HL-60/S4 treated with phorbol 12-myristate 13-acetate at 8.2 ng/mL for 4 days and 3 days (cell line): ENCODE results near the gene CCDC57.

Experiments used
- in situ Hi-C: fragments of 300-500 bp; cut with MboI; formaldehyde crosslinking; loops from 2 replicates; pipeline ENCODE4 v1.15.0; 2022; ENCODE audit warnings: low sequenced_read_pairs

CCDC57 gene

DNA sequence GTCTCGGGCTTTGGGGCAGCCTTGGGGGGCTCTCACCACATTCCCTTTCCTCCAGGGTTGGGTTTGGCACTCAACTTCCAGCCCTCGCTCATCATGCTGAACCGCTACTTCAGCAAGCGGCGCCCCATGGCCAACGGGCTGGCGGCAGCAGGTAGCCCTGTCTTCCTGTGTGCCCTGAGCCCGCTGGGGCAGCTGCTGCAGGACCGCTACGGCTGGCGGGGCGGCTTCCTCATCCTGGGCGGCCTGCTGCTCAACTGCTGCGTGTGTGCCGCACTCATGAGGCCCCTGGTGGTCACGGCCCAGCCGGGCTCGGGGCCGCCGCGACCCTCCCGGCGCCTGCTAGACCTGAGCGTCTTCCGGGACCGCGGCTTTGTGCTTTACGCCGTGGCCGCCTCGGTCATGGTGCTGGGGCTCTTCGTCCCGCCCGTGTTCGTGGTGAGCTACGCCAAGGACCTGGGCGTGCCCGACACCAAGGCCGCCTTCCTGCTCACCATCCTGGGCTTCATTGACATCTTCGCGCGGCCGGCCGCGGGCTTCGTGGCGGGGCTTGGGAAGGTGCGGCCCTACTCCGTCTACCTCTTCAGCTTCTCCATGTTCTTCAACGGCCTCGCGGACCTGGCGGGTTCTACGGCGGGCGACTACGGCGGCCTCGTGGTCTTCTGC is 24.6 kb upstream of the CCDC57 start:
- in situ Hi-C loops: no loop called here

DNA sequence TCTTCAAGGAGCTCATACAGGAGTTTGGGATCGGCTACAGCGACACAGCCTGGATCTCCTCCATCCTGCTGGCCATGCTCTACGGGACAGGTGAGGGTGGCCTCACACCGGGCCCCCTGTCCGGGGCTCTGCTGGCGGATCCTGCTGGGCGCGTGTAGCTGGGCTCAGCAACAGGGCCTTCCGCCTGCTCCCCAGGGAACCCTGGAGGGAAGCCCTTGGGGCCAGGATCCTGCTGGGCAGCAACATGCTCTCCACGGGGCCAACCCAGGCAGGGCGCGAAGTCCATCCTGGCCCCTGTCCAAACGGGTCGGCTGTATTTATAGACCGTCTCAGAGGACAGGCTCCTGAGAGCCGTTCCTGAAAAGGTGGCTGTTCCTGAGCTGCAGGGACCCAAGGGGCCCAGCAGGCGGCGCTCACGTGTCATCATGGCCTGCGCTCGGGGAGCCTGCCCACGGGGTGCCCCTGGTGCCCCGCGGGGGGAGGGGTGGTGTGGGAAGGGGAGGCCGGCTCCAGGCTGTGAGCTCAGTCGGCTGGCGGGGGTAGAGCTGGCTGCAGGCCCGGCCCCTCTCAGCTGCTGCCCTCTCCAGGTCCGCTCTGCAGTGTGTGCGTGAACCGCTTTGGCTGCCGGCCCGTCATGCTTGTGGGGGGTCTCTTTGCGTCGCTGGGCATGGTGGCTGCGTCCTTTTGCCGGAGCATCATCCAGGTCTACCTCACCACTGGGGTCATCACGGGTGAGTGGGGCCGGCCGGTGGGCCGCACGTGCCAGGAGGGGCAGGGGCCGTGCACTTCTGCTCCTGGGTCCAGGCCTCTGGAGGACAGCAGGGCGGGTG is 23.7 kb upstream of the CCDC57 start:
- in situ Hi-C loops: no loop called here

DNA sequence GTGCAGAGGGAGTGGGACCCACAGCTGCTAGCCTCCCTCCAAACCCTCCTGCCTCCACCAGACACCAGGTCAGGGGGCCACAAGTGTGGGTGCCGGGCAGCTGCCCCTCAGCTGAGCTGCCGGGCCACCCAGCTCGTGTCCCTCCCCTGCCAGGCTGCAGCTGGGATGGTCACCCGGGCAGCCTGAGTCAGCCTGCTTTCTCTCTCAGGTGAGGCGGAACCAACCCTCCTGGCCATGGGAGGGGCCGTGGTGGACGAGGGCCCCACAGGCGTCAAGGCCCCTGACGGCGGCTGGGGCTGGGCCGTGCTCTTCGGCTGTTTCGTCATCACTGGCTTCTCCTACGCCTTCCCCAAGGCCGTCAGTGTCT is 23.1 kb upstream of the CCDC57 start:
- in situ Hi-C loops: no loop called here

DNA sequence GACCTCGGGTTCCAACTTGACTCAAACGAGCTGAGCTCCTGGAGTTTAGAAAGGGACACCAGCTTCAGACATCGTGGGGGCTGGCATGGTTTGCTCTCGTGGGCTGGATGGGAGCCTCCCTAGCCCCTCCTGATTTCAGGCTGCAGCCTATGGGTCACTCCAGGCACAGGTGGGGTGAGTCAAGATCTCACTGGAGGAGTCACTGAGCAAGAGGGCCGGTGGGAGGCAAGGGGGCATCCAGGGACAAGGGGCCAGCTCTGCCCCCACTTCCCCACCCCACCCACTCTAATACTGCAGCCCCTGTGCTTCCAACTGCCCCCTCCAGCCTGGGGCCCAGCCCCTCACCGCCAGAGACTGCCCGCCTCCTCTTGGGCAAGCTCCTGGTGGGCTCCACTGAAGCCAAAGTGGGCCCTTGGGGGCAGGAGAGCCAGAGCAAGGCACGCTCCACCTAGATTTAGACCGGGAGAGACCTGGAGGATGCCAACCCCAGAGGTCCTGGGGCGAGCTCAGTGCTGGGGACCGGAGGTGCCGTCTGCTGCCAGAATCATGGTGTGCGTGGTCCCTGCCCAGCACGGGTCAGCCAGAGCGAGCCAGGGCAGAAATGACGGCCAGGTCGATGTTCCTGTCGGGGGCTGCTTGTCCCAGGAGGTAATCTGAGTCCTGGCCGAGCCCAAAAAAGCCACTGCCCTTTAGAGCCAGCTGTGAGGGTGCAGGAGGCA is 22.6 kb upstream of the CCDC57 start:
- in situ Hi-C loops: no loop called here

DNA sequence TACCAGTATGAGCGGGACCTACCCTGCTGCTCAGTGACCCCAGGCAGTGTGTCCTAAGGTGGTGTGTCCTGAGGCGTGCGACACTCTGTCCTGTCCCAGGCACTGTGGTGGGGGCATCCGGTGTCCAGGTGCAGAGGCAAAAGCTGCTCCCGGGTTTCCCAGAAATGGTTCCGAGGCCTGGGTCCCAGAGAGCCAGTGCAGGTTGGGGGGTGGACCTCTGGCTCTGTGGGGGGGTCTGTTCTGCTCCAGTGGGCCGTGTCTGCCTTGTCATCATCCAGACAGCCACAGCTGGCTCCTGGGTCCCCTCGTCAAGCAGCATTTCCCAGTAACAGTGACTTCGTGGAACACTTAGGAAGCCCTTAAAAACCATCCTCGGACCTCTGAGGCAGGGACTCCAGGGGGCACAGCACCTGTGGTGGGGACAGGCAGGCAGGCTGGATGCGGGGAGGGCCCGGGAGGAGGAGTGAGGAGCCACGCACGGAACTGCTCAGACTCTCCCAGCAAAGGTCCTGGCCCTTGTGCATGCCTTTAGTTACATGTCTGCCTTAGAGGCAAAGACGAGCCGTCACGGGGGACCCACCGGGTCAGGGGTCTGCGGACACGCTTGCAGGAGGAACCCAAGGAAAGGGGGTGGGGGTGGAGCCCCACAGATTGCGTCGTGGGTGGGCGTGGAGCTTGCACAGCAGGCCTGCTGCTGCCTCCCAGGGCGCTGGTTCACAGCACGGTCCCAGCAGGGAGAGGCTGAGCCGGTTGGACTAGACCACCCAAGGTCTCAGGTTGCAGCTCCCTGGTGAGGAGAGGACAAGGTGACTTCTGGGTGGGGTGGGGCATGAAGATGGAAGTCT is 21.8 kb upstream of the CCDC57 start:
- in situ Hi-C loops: no loop called here

DNA sequence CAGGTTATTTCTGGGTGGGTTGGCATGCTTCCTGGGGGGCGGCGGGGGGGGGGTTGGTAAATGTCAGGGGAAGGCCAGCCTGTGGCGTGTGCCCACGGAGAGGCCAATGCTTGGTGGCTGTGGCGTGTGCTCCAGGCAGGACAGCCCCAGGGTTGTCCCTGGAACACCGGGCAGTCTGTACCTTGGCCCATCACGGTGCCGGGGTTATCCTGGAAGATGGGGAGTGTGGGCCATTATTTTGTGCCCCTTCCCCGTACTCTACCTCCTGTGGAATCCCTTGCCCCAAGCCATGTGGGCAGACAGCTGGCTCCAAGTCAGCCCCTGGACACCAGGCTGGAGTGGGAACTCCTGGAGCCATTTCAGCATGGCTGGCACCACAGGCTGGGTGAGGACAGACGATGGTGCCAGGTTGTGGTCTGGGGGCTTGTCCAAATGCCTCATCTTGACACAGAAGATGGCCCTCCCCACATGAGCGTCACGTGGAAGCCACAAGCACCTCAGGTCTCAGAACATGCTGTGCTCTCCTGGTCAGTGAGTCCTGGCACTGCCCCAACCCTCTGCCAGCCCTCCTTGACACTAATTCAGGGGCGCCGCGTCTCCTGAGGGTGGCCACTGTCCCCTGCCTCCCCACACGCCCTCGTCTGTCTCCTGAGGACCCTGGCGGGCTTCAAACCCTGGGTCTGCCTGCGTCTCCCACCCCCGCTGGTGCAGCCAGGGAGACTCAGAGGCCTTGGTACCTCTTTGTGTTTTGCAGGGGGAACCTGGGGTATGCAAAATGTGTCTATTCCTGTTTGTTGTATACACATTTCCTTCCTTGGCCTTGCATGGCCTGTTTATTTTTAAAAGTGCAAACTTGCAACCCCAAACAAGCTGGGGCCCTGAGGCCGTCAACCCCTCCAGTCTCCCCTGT is 20.5 kb upstream of the CCDC57 start:
- in situ Hi-C loops: no loop called here

DNA sequence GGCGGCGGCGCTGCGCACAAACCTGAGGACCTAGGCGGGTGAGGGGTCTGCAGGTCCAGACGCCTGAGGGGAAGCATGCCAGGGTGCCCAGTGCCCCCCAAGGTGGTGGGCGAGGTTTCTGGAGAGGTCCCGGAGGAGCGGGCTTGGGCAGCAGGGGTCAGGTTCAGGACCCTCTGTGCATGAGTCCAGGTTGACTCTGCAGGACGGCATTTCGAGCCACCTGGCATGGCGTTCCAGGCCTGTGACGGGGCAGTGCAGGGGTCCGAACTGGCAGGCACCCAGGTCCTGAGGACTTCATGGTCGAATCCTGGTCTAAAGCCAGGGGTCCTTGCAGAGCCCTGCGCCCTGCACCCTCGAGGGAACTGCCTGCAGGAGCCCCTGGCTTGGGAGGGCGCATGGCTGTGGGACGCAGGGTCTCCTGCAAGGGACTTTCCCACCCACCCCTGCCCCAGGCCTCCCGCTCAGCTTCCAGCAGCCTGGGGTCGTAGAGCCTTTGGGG is 19.7 kb upstream of the CCDC57 start:
- in situ Hi-C loops: no loop called here

DNA sequence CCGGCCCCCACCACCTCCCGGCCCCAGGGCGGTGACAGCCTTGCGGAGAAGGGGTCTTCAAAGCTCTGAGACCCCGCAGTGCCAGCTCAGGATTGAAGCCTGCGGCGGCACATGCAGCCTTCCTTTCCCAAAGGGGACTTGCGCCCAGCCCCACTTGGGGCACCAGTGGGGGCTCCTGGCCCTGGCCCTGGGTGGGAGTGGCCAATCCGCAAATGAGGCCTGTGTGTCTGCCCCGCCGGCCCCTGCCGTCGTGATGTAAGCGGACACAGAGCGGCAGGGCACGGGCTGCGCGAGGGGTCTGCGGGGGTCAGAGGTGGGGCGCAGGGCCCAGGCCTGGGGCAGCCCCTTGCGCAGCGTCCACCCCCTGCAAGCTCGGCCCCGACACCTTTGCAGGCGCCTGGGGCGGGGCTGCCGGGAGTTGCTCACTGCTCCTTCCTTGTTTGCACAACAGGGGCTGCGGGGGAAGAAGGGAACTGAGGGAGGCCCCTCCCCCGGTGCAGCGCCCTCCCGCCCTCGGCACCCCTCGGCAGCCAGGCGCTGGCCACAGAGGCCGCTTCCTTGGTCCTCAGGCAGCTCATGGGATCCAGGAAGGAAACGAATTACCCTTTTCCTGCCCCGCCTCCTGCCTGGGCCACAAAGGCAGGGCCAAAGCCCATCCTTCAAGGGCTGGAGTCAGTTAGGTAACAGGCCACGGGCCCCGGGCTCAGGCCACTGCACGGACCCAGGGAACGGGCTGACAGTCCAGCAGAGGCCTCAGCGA is 19.1 kb upstream of the CCDC57 start:
- in situ Hi-C loops: no loop called here

DNA sequence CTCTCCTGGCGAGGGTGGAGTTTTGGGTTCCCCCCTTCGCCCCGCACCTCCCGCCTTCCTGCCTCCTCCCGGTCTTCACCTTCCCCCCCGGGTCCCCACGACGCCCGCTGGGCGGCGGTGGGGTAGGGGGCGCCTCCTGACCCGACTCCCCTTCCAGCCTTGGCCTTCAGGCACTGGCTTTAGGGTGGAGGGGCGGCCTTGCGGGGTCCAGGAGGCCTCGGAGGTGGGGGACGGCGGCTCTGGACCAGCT is 18.6 kb upstream of the CCDC57 start:
- in situ Hi-C loops: no loop called here

DNA sequence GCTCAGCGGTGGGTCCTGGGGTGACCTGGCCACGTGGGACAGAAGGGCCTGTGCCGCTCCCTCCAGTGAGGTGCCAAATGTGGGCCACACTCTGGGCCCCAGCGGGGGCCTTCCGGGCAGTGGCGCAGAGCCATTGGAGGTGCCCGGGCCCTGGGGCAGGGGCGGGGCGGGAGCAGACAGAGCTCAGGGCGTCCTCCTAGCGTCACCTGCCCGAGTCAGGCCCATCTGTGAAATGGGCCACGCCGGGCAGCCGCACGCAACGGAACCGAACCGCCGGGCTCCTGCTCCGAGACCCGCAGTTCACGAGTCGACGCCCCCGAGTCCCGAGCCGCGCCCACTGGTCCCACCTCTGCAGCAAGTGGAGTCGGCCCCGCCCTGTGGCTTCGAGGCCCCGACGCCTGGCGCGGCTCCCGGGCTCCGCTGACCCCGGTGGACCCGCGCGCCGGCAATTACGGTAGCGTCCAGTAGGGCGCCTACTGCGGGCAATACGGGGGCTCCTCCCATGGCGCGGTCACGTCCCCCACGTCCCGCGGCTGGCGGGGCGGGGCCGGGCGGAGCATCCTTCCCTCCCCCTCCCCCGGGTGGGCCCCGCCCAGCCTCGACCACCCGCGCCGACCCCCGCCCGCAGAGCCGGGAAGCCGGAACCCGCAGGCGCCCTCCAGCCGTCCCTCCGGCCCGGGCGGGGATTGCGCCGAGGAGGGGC is 18.1 kb upstream of the CCDC57 start:
- in situ Hi-C loops: no loop called here

DNA sequence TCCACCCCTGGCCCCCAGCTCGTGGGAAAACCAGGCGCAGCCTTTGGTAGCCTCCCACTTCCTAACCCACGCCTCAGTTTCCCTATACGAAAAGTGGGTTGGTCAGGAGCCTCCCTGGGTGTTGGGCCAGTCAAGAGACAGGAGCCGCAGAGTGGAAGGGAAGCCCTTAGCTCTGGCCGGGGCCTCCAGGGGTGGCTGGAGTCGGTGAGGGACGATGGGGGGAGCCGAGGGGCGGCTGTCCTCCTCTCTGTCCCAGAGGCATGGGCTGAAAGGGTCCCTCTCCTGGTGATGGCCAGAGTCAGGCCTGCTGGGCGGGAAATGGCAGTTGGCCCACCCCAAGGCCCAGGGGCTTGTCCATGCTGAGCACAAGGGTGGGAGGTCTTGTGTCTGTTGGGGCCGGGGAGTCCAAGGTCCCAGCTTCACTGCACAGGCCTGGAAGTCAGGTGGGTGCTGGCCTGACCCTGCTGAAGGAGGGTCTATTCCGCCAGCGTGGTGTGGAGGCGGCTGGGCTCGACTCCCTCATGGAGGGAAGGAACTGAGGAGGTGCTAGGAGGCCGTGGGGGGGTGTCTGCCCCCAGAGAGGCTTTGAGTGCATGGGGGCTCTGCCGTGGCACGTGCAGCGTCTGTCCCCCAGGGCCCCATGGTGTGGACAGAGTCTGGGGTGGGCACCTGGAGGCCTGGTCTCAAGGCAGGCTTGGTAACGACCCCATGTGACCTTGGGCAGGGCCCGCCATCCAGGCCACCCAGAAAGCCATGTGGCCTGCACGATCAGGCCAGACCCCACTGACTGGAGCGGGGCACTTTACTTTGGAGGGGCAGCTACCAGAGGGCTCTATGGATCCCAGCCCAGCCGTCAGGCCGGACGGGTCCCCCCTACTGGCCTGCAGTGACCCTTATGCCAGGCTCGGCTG is 17.3 kb upstream of the CCDC57 start:
- in situ Hi-C loops: no loop called here

DNA sequence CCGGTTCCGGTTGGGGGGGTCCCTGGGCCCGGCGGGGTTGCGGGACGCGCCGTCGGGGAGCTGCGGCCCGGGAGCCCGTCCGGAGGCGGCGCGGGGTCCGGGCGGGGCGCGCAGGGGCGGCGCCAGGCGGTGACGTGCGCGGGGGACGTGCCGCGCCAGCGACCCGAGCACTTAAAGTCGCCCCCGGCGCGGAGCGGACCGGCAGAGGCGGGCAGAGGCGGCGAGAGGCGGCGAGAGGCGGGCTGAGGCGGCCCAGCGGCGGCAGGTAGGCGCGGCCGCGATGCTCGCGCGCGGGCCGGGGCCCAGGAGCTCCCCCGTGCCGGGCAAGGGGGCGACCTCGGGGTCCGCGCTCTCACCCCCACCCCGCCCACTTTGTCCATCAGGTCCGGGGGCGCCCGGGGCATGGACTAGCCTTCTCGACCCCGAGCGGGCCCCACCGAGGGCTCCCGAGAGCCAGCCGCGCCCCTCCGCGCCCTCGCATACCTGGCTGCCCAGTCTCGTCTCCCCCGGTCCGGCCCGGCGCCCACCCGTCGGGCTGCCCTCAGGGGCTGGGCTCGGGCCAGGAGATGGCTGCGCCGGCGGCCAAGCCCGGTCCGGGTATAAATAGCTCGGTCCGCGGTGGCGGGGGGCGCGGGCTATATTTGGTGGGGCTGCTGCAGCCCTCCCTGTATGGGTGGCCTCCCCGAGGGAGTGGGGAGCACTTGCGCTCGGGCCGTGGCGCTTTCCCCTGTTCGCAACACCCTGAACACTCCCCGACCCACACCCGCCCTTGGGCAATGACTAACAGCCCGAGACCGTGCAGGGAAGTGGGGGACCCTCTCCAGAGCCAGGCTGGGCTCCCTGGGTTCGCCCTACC is 16.4 kb upstream of the CCDC57 start, which contains the start of gene SLC16A3:
SLC16A3 (plus strand) TSS at position 201 of the 856 bp plus-strand sequence. CDS start 6,967 bp downstream, outside the sequence.
- in situ Hi-C loops: no loop called here

DNA sequence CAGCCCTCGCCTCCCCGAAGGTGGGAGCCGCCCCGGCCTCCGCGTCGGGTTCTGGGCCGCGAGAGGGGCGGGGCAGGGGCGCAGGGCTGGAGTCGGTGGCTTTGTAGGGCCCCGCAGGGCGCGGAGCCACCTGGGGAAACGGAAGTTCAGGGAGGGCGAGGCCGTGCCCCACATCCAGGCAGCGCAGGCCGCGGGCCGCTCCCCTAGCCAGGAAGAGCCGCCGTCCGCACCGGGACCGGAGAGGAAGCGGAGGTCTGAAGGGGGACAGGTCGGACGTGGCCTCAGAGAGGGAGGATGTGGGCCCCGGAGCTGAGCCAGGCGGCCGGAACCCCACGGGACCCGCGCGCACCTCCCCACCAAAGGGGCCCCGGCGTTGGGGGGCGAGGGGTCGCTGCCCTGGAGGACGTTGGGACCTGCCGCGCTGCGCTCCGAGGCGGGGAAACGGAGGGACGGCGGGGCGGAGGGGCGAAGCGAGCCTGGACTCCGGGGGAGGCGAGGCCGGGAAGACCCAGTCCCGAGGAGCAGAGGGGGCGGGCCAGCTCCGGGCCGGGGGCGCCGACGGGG is 15.7 kb upstream of the CCDC57 start:
- in situ Hi-C loops: no loop called here

DNA sequence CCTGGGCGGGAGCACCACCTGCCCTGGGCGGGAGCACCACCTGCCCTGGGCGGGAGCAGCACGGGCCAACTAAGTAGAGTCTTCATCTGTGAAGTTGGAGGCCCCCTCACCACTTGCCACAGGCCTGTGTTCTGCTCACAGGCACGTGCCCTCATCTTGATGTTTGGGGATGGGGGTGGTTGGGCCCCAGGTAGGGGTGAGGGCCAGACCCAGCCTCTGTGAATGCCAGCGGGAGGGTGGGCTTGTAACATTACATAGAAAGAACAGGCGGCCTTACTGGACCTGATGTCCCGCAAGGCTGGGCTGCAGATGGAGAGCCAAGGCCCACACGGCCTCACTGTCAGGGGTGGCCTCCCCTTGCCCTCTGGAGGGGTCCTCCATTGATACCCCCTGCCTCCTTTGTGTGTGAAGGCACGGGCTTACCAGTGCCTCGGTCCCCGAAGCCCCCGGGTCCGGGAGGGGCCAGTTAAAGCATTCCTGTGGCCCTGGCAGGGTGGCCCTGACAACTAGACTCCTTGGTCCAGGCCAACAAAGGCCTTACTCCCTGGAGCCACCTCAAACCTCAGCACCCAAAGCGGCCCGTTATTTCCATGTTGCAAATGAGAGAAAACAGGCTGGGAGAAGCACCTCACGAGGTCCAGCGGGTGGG is 15.1 kb upstream of the CCDC57 start:
- in situ Hi-C loops: no loop called here

DNA sequence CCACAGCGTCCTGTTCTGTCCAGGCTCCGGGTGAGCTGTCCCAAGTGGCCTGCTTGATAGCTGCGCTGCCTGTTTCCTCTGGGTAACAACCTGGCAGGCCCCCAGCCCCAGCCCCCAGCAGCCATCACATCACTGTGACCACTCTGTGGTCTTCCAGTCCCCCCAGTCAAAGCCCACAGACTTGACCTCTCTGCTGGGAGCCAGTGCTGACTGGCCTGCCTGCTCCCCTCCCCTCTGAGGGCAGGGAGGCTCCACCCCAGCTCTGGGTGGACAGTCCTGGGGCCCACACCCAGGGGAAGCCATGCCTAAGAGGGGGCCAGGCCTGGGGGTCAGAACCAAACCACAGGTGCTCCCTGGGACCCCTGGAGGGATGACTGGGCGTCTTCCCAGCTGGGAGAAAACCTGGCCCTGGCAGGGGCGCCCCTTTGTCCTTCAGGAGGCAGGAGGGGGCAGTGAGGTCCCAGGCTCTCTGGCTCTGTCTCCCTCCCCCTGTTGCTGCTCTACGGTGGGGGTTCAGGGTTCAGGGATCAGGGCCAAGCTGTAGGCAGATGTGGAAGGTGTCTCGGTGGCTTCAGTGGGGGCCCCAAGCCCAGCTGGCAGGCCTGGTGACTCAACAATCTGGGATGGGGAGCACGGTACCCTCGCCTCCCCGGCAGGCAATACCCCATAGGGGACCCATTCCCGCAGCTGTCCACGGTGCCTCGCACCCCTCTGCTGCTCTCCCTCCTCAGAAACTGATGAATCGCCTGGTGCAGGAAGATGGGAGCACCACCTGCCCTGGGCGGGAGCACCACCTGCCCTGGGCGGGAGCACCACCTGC is 14.4 kb upstream of the CCDC57 start:
- in situ Hi-C loops: no loop called here
